Activated CD4-positive, CD25-positive, alpha-beta regulatory T cell treated with anti-CD3 and anti-CD28 coated beads, Interleukin-2, amount 50 U/mL, for 72 hours (primary cell): Measurements from ENCODE around the gene HSD17B1.
"Not testable (repeated sequence)": the region's sequence is repeated elsewhere in the genome, so short reads cannot be mapped to it uniquely, and the experiment has no call there.

Experiments used
- DNase-seq: peaks from one replicate; pipeline ENCODE4 v3.0.0; 2021

The HSD17B1 gene, protein sequence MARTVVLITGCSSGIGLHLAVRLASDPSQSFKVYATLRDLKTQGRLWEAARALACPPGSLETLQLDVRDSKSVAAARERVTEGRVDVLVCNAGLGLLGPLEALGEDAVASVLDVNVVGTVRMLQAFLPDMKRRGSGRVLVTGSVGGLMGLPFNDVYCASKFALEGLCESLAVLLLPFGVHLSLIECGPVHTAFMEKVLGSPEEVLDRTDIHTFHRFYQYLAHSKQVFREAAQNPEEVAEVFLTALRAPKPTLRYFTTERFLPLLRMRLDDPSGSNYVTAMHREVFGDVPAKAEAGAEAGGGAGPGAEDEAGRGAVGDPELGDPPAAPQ

DNA sequence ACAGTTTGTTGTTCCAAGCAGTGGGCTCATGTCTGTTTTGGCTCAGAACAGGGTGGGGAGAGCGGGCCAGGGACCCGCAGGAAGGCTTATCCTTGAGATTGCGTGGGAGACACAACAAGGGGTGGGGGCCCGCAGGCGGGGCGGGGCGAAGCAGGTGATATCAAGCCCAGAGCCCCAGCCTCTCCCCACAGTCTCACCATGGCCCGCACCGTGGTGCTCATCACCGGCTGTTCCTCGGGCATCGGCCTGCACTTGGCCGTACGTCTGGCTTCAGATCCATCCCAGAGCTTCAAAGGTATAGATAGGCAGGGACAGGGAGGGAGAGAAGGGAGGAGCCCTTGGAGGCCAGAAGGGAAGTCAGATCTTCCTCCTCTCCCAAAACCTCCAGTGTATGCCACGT lies at the start of gene HSD17B1:
TSS of gene HSD17B1 (plus strand) at position 188 of the 400 bp plus-strand sequence. CDS start at position 199, 11 bp downstream.
- DNase-seq, result not testable (repeated sequence)

GRCh38 chr17:42502926-42503325 lies 49.8 kb upstream of the HSD17B1 start:
- no peak for DNase-seq

- DNase-seq, result no peak
These were observed 45.1 kb upstream of the HSD17B1 start for GRCh38 chr17:42507671-42508070.

DNA sequence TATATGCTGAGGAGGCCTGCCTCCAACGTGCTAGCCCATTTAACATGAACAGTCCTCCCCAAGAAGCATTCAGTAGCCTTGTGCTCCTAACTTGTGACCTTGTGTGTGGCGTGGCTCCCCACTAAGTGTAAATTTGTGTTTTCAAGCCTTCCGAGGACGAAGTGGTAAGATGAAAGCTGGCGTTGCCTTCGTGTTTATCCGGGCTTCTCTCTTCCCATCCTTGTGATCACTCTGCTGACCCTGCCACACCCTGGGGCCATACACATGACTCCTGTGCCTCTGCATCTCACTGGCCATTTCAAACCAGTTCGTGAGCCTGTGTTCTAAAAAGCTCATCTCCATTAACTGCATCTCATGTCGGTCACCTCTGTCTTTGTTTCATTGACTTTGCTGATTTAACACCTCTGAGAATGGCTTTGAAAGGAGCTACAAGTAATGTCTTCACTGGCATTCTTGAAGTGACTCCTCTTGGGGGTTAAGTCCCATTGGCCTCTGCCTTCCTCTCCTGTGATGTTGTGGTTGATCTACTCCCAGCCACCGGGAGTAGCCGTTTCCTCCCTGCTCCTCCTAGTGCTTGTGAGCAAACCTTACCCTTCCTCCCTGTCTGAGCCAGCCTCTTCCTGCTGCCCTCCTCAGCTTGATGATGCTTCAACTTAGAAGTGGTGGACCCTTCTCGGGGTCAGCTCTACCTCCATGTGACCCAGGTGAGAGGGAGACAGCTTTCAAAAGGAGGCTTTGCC lies 44.1 kb upstream of the HSD17B1 start:
- no peak for DNase-seq

DNA sequence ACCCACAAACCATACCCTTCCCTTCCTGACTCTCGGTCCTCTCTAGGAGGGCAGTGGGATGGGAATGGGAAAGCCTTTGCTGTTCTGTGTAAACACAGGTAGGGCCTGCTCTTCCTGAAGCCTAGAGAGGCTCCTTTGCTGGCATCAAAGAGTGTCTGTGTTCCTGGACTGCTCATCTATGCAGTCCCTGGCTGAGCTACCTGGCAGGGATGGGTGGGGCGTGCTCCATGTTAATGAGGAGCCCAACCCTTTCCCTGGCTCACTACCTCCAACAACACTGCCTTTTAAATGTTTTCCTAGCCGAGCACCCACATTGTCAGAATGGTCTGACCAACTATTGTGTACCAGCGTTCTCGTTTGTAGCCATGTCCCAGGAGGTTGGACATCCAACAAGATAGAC lies 43.3 kb upstream of the HSD17B1 start:
- no peak for DNase-seq

GRCh38 chr17:42509841-42510240 lies 42.9 kb upstream of the HSD17B1 start:
- DNase-seq, result no peak

DNA sequence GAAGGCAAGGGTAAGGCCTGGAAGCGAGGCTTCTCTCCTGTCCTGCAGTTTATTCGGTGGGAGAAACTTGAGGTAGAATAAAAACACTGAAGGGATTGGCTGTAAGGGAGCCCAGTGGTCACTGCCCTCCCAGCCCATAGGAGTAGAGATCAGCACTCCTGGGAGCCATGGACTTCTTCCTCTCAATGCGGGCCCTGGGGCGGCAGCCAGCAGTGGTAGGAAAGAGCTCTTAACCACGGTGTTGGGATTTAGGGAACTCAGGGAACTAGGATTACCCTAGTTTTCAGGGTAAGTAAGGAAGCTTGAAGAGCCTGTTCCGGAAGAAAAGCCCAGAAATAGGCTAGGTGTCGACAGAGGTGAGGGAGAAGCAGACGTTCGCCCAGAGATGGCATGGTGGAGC lies 40.5 kb upstream of the HSD17B1 start:
- DNase-seq, result no peak

GRCh38 chr17:42512733-42513251 lies 39.9 kb upstream of the HSD17B1 start:
- DNase-seq, result no peak

DNA sequence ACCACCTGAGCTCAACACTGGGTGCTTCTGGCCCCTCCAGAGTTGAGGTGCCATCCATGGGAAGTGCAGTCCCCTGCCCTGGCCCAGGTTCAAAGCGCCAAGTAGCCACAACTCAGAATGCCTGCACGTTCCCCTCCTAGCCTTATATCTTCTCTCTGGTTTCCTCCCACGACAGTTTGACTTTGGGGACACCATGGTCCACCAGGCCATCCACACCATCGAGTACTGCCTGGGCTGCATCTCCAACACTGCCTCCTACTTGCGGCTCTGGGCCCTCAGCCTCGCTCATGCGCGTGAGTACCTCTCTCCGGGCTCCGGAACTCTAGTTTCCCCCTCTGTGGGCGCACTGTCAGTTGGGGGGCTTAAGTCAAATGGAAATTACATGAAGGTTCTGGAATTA lies 39.0 kb upstream of the HSD17B1 start:
- DNase-seq, result no peak

- DNase-seq, result no peak
These were observed 38.4 kb upstream of the HSD17B1 start for GRCh38 chr17:42514279-42514678.

GRCh38 chr17:42514867-42515266 lies 37.9 kb upstream of the HSD17B1 start:
- no peak for DNase-seq

DNA sequence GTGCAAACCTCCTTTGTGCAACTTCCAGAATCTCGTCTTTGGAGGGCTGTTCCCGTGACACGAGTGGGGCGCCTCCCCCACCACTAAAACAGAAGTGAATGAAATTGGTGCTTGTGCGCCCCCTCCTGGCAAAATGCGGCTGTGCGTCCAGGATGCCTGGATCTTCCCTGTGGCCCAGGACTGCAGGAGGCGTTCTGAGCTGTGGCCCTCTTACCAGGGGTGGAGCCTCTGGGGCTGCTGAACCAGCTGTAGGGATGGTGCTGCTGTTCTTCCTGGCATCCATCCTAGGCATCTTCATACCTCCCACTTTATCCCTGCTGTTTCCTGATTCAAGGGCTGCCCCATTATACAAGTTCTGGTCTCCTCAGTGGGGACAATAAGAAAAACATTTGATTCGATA lies 35.2 kb upstream of the HSD17B1 start:
- peak; percentile 83 for DNase-seq

DNA sequence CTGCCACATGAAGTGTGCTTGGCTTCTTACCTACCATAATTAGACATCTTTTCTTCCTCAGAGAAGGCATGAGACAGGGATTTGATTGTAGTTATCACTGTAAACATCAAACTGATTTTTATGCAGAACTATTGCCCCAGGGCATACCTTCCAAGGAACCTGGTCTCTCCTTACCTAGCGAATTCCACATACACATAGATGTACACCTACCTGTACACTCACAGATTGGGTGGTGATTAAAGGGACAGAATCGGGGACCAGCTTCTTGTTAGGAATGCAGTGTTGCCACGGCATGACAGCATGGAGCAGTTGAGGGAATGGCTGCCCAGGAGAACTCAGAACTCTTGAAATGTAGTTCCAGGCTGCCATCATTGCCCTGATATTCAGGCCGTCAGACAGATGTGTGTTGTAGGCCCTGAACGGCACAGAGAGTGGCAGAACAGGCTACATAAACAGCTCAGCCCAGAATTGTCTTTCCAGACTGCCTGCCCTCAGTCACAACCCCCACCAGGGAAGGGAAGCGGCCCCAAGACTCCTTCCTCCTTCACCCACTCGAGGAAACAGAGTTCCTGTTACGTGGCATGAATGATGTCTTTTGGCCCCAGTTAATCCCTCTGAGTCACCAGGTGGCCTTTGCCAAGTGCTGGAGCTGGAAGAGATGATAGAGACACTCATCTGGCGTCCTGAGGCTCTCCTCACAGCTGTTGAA lies 34.5 kb upstream of the HSD17B1 start:
- DNase-seq, result no peak

GRCh38 chr17:42518755-42519545 lies 33.8 kb upstream of the HSD17B1 start:
- DNase-seq, result no peak

GRCh38 chr17:42519546-42520491 lies 32.9 kb upstream of the HSD17B1 start:
- no peak for DNase-seq

DNA sequence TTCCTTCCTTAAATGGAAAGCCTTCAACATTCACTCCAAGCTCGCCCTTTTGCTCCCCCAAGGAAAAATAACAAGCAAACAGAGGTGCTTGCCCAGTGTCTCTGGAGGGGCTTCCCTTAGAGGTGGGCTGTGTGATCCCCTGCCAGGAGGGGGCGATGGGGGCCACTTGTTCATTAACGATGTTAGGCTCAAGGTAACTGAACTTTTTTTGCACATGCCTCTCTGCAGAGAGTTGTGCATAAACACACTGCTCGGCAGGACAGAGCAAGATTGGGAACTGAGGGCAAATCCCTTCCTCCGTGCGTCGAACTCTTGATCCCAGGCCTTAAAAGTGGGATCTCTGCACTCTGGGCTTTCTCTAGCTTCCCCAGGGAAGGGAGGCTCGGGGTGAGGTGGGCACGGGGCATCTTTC lies 32.2 kb upstream of the HSD17B1 start:
- DNase-seq, result no peak

GRCh38 chr17:42521036-42521435 lies 31.7 kb upstream of the HSD17B1 start:
- no peak for DNase-seq

- DNase-seq, result no peak
These were observed 31.0 kb upstream of the HSD17B1 start for GRCh38 chr17:42521666-42522262.

GRCh38 chr17:42522263-42522790 lies 30.4 kb upstream of the HSD17B1 start:
- no peak for DNase-seq

DNA sequence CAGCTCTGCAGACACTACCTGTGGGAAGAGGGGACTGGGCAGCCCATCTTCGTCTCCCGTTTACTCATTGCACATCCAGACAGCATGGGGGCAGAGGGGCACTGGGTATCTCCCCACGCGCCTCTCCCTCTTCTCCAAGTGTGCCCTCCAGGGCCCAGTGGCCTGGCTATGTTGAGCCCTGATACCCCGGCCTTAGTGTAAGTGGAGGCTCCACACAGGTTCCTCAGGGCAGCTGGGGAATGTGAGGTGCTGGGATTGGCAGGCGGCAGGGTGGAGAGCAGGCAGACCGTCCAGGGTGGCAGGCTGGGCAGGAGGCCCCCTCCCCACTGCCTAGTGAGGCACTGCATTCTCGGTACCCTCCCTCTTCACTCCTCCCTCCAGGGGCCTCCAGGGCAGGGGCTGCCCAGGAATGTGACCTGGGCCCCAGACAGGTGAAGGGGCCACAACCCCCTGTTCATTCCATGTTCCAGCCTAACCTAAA lies 29.9 kb upstream of the HSD17B1 start:
- DNase-seq, result no peak

DNA sequence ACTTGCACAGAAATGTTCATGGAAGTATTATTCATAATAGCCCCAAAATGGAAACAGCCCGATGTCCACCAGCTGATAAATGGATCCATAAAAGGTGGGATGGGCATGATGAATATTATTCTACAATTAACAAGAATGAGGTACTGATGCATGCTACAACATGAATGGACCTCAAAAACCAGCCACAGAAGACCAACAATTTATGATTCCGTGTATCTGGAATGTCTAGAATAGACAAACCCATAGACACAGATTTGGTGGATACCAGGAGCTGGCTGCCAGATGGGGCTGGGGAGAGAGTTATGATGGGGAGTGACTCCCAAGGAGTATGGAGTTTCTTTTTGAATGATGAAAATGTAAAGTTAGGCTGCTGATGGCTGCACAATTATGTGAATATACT lies 27.5 kb upstream of the HSD17B1 start:
- DNase-seq, result no peak
